Jurkat, Clone E6-1 (cell line): ENCODE measurements around the gene TOX2.
A peak's percentile ranks its signal among the peaks of the same experiment; 100 is the strongest.

Experiments
- DNase-seq: peaks from one replicate; pipeline ENCODE4 v3.0.0-alpha.2; 2011; ENCODE audit warnings: low read depth, low spot score
- H3K4me3 ChIP-seq: 2 replicates; pipeline ENCODE4 v1.5.1; 2011; ENCODE audit warnings: mild to moderate bottlenecking, low read length, control low read depth, moderate library complexity

Gene TOX2

DNA sequence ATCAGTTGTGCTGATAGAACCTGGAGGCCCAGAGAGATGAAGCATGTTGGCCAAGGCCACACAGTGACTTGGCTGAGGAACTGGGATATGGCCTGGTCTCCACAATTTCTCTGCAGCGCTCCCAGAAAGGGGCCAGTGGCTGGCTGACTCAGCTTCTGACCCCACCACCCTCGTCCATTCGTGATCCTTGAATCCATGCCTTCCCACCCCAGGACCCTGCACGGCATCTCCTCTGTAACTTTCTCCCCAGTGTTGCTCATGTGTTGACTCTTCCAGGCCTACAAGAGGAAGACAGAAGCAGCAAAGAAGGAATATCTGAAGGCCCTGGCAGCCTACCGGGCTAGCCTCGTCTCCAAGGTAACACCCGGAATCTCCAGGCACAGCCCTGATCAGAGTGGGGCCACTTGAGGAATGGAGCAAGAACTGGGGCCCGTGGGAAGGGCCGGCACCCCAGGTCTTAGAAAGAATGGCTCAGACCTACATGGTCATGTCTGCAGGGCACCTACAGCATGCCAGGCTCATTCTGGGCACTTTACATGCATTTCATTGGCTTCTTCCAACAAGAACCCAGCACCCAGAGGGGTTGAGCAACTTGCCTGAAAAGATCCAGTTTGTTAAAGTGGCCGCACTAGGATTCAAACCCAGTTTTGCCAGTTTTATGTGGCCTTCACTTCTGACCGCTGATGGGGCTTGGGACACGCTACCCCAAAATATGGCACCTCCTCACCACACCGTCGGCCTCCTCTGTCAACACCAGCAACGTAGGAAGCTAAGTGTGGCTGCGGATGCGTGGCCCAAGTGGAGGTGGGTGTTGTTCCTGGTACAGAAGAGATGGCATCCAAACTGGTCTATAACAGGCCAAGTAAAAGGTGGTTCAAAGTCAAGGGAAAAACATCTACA, 150.1 kb downstream of the TOX2 start:
- DNase-seq, result no peak

DNA sequence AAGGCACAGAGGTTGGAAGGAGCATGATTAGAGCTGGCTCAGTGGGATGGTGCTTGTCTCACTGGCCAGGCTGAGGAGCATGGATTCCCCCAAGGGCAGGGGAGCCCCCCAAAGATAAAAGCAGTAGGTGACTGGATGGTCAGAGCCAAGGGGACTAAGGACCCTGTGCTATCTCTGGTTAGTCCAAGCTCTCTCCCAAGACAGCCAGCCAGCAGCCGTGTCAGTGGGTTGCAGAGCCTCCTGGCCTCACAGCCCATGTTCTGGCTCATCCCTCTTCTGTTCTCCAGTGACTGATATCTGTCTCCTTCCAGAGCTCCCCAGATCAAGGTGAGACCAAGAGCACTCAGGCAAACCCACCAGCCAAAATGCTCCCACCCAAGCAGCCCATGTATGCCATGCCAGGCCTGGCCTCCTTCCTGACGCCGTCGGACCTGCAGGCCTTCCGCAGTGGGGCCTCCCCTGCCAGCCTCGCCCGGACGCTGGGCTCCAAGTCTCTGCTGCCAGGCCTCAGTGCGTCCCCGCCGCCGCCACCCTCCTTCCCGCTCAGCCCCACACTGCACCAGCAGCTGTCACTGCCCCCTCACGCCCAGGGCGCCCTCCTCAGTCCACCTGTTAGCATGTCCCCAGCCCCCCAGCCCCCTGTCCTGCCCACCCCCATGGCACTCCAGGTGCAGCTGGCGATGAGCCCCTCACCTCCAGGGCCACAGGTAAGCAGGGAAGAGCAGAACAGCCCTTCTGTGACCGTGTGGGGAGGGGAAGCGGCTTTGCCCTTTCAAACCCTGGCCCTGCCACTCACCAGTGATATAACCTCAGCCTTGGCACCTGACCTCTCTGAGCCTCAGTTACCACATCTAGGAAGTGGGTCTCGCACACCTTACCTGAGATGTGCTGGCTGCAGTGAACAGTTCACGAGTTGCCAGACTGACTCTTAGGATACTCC, 151.0 kb downstream of the TOX2 start:
- DNase-seq, result no peak
- no peak overlapping the region for H3K4me3 ChIP-seq

More for the DNA sequence above, 150.1 kb downstream of the TOX2 start:
- H3K4me3 ChIP-seq, result no peak overlapping the region

GRCh38 chr20:44066645-44067606, 152.3 kb downstream of the TOX2 start:
- no peak overlapping the region for H3K4me3 ChIP-seq
- no peak for DNase-seq

- DNase-seq, result no peak
- no peak overlapping the region for H3K4me3 ChIP-seq
Measured at GRCh38 chr20:44067650-44068081, 153.0 kb downstream of the TOX2 start.

DNA sequence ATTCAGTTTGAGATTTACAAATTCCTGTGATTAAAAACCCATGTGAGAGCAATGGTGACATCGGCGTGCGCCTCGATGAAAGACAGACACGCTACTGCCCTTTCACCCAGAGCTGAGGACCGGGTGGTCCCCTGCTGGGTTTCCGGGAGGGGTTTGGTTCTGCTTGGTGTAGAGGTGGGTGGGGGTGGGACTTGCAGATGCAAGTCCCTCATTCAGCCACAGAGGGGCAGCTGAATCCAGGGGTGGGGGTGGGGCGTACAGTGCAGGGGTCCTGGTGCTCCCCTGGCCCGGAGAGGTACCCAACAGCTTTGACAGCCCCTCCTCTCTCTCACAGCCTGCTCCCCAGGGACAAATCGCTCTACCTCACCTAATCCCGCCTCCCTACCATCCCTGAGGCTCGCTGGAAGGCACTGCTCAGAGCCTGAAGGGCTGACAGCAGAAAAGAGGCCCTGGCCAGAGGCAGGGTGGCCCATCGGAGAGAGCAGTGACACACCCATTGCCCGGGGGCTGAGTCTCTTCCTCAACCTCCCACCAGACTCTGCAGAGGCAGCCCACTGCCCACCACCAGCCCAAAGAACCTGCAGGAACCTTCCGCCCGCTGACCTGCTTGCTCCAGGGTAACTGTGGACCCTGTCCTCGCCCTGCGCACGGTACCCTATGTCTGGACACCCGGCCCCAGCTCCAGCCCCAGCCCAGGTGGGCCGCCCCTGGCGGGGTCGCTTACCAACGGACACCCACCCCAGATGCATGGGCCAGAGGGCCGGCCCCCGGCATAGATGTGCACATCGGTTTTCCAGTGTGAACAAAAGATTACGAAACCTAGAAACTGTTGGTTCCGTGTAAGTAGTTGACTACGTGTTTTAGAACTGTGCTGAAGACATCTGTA, 153.9 kb downstream of the TOX2 start:
- peak overlapping the region; percentile 46 for H3K4me3 ChIP-seq

DNA sequence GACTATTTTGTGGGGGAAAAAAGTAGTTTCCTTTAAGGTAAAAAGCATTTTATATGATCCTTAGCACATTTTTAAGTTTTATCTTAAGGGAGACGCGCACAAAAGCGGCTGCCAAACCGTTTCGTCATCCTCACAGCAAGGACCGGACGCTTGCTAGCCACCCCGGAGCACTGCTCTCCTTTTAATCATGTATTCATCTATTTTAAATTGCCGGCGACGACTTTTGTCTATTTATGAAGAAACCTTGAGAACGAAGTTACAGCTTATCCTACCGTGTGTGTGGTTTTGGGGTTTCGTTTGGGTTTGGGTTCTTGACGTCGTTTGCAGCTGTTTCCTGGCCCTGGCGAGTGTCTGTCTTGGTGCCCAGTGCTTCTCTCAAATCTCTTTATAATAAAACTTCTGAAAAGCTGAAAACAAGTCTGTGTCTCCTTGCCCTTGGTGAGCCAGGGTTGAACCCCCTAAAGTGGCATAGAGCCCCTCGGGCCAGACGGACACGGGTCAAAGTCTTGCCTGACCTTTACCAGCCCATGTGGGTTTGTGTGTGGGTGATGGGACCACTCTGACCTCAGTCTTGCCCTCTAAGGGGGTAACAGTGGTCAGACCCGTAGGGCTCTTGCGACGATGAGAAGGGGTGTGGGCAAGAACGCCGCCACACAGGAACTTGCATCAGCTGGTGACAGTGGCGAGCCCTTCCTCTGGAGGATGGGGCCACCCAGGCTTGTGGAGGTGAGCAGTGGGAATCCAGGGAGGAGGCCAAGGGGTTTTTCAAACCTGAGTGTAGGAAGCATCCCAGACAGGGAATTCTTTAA, 154.8 kb downstream of the TOX2 start:
- peak; percentile 83 for DNase-seq
- H3K4me3 ChIP-seq, result peak overlapping the region; percentile 46

More for the DNA sequence above, 153.9 kb downstream of the TOX2 start:
- DNase-seq, result no peak

DNA sequence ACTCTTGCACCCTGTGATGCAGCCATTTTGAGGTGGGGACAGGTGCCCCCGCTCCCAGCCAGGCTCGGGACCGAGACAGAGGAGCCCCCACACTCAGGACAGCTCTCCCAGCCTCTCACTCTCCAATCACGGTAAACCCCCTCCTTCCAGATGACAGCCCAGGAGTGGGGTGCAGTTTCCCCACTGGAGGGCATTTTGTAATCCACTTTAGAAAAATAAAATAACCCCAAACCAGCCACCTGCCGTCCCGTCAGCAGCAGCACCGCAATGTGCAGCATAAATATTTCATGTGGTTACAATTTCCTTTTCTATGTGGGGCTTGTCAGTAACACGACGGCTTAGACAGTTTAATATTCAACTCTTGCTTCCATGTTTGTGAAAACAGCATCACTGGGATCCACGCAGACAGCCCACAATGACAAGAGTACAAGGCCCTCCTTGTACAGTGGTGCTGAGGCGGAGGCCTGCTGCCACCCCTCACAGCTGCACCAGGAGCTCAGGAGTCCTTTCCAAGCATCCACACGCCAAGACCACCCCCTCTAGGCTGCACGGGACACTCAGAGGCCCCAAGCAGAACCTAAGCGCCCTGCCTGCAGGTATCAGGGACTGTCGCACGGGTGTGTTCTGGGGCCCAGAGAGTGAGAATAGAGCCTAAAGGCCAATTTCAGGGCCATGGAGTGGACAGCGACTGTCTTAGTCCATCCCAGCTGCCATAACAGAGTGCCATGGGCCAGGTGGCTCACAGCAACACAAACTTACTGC, 155.7 kb downstream of the TOX2 start:
- DNase-seq, result peak; percentile 91

GRCh38 chr20:44071057-44071456, 156.4 kb downstream of the TOX2 start:
- no peak for DNase-seq
- H3K4me3 ChIP-seq, result no peak overlapping the region

More for the DNA sequence above, 155.7 kb downstream of the TOX2 start:
- H3K4me3 ChIP-seq, result peak overlapping the region; percentile 46

GRCh38 chr20:44071526-44072111, 157.0 kb downstream of the TOX2 start:
- DNase-seq, result no peak
- H3K4me3 ChIP-seq, result no peak overlapping the region

- no peak overlapping the region for H3K4me3 ChIP-seq
- no peak for DNase-seq
Measured at GRCh38 chr20:44072384-44072783, 157.7 kb downstream of the TOX2 start.

- no peak for DNase-seq
- no peak overlapping the region for H3K4me3 ChIP-seq
Measured at GRCh38 chr20:44073011-44073674, 158.5 kb downstream of the TOX2 start.

GRCh38 chr20:44073675-44074071, 159.0 kb downstream of the TOX2 start:
- no peak for DNase-seq
- H3K4me3 ChIP-seq, result no peak overlapping the region

GRCh38 chr20:44074252-44075151, 159.8 kb downstream of the TOX2 start:
- DNase-seq, result no peak
- no peak overlapping the region for H3K4me3 ChIP-seq

- no peak overlapping the region for H3K4me3 ChIP-seq
- no peak for DNase-seq
Measured at GRCh38 chr20:44075191-44075949, 160.7 kb downstream of the TOX2 start.
